EH (cell line): ENCODE measurements around the gene PLCB4.
A peak's percentile ranks its signal among the peaks of the same experiment; 100 is the strongest.

ENCODE experiments used
- DNase-seq: peaks from one replicate; pipeline ENCODE4 v3.0.0-alpha.2; 2015; ENCODE audit warnings: low read depth

Gene PLCB4

GRCh38 chr20:9453201-9453600 is 384.3 kb downstream of the PLCB4 start:
- no peak for DNase-seq

- DNase-seq, result no peak
Measured at GRCh38 chr20:9454791-9455190, 385.9 kb downstream of the PLCB4 start.

- no peak for DNase-seq
Measured at GRCh38 chr20:9457136-9457535, 388.2 kb downstream of the PLCB4 start.

GRCh38 chr20:9458138-9458796 is 389.4 kb downstream of the PLCB4 start:
- peak; percentile 54 for DNase-seq

DNA sequence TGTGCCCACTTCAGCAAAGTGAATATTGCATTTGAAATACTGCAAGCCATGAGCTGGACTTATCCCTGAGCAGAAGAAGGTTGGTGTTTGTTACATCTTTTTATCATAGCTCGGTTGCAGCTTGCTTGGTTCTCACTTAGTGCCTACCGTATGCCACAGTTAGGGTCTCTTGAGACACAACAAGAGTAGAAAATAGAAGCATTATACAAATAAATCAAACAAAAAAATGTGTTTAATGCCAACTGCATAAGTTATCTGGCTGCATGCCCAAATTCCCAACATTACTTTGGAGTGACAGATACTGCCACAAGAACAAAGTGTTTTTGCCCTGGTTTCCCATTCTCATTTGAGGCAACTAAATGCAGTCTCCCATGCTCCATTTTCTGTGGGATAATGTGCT is 391.6 kb downstream of the PLCB4 start:
- DNase-seq, result peak; percentile 74

DNA sequence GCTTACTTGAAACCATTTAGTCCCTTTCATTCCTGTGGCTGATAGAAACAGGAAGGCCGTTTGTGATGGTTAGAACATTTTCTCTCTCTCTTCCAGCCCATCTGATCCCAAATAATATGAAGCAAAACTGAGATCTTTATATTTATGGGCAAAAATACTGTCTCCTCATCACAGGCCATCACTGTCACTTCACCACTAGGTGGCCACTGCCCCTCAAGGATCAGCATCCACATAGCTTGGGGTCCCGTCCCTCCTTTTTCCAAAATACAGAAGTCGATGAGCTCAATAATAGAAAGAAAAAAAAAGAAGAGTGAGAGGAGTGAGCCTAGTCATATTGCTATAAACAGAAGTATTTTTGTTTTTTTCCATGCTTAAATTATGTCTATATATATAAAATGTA is 399.1 kb downstream of the PLCB4 start:
- no peak for DNase-seq

GRCh38 chr20:9474835-9475415 is 406.0 kb downstream of the PLCB4 start:
- DNase-seq, result peak; percentile 45

GRCh38 chr20:9475456-9475855 is 406.6 kb downstream of the PLCB4 start:
- no peak for DNase-seq

- no peak for DNase-seq
Measured at GRCh38 chr20:9476174-9476573, 407.3 kb downstream of the PLCB4 start.

DNA sequence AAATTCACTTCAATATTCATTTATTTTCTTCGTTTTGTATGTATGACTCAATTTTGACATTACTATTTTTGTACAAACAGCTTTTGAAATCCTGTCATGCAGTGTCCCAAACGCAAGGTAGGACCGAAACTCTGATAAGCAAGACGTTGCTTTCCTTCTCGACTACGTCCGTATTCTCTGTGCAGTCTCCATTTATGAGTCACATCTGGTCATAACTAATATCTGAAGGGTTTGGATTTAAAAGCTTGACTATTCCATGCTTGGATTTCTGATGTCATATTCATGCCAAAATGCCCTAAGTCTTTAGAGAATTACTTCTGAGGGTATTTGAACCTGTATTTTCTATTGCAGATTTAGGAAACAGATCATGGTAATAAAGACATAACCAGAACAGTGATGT is 407.8 kb downstream of the PLCB4 start:
- DNase-seq, result no peak

DNA sequence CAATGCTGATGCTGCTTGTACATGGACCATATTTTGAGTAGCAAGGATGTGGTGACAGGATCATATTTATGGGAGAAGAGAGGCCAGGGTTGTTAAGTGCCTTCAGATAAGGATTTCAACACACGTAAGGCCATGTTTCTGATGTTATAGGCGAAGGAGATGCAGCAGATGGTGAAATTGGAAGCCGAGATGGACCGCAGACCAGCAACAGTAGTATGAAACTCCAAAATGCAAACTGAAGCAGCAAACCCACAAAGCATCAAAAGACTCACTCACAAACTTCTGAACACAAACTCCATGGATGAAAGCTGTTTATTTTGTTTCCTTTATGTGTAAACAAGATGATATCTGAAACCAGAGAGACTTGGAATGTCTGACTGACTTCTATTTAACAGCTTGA is 409.9 kb downstream of the PLCB4 start:
- no peak for DNase-seq

DNA sequence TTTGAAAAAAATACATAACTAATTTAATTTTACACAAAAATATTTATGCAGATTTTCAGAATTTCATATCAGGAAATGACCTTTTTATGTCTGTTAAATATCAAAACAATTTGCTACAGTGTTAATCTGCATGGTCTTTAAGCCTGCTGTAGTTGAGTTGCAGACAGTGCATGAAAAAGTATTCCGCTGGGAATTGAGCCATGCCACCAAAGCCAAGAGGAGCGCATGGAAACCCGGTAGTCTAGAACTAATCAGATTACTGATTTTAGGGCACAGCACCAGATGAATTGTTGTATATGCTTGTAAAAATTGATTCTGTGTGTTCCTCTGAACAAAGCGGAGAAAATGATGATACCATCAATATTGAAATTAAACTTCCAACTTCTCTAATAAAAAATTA is 411.2 kb downstream of the PLCB4 start:
- no peak for DNase-seq

DNA sequence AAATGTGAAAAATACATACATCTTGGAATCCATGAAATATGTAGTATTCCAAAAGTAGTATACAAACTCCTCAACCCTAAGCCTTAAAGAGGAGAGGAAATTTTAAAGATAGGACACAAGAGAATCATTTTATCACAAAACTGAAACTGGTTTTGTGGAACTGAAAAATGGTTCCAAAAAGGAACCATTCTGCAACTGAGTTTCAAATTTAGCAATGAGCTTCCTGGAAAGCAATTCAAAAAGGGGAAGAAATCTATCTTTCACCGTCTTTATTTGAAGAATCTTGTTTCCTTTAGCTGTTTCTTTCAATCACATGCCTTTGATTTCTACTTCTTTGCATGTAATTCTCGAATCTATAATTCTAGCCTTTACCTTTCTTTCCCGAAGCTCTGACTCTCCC is 413.3 kb downstream of the PLCB4 start:
- DNase-seq, result no peak

DNA sequence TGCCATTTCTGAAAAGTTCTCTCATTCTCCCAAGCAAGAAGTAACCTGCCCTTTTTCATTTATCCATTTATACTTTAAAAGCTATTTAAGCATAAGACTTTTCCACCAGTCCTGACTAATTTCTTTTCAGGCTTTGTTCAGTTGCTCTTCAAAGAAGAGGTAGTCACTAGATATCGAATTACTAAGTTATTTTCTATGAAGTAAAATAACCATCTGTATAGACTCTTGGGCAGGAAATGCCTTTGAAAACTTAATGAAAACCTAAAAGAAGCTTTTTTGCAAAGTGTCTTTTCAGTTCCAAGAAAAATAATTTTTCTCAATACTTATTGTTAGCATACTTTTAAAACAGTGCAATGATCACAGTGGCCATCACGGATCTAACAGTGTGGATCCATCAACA is 414.2 kb downstream of the PLCB4 start:
- no peak for DNase-seq

DNA sequence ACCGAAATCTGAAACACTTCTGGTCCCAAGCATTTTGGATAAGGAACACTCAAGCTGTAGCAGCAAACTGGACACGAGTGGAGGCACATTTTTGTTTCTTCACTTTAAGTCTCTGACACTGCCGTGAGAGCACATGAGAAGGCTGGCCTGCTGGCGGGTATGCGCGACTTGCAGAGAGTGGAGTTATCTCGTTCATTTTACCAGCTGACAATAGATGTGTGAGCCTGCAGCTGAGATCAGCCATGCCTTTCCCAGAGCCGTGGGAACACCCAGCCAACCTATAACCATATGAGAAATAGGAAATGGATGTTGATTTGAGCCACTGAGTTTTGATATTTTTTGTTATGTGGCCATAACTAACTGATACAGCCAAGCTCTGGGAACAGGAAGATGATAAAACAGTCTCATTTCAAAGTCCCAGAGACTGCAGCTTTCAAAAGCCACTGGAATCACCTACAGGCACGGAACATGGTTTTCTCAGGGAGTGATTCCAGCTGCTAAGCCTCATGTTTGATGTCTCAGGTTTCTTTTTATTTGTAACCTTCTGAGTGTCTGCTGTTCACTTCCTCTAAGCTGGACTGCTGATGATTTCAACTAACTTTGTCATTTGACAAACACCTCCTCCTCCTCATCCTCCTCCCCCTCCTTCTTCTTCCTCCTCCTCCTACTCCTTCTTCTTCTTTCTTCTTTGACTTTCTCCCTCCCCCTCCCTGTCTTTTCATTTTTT is 416.9 kb downstream of the PLCB4 start:
- no peak for DNase-seq

DNA sequence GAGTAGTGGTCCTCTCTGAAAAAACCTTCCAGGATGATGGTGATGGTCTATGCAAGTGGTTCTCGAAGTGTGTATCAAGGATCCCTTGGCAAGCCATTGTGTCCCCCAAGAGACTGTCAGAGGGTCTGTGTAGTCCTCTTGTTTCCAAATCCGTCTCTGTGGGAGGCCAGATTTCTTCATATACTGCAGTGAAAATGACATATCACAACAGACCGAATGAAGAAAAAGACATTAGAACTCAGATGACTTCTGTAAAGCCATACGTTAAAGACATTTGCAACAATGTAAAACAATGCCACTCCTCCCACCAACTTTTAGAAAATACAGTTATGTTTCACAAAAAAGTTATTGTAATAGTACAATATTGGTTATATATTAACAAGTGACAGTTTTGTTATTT is 418.3 kb downstream of the PLCB4 start:
- DNase-seq, result no peak

DNA sequence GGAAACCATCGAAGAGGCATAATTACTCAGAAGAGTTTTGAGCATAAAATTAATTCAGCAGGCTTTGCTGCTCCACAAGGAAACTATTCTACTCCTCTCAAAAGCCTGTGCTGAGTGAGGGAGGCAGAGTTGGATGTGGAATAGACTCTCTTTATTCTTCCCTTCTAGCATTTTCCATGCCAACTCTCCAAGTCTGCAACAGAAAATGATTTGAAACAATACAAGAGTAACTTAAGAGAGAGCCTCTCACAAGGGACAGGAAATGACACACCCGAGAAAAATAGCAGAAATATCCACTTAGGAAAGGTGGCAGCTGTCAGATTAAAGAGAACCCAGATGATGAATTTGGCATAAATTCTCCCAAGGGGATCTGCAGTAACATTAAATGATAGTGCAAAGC is 419.2 kb downstream of the PLCB4 start:
- no peak for DNase-seq

GRCh38 chr20:9490161-9490560 is 421.3 kb downstream of the PLCB4 start:
- DNase-seq, result peak; percentile 48

- no peak for DNase-seq
Measured at GRCh38 chr20:9490631-9491030, 421.7 kb downstream of the PLCB4 start.

DNA sequence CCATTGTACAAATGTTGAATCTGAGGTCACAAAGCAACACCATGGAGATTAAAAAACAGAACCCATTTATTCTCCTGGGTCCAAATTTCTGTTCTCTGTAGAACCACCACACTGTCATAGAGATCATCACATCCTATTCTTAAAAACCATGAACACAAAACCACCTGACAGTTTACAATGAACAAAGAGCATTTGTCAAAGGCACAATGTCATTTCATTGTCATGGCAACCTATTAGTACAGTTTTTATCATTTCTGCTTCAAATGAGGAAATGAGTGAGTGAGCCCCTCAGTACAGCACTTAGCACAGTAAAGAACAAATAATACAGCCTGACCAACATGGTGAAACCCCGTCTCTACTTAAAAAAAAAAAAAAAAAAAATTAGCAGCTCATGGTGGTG is 422.4 kb downstream of the PLCB4 start:
- no peak for DNase-seq

DNA sequence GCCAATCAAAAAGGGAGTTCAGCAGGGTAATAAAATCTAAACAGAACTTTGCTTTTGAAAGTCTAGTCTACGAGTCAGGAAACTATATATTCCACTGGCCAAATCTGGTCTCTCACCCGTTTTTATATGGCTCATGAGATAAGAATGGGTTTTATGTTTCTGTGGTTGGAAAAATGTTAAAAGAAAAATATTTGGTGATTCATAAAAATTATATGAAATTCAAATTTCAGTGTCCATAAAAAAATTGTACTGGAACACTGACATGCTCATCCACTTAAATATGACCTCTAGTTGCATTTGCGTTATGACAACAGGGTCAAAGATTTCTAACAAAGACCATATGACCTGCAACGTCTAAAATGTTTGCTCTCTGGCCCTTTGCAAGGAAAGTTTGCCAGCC is 423.2 kb downstream of the PLCB4 start:
- peak; percentile 28 for DNase-seq

- DNase-seq, result no peak
Measured at GRCh38 chr20:9493803-9494202, 424.9 kb downstream of the PLCB4 start.

DNA sequence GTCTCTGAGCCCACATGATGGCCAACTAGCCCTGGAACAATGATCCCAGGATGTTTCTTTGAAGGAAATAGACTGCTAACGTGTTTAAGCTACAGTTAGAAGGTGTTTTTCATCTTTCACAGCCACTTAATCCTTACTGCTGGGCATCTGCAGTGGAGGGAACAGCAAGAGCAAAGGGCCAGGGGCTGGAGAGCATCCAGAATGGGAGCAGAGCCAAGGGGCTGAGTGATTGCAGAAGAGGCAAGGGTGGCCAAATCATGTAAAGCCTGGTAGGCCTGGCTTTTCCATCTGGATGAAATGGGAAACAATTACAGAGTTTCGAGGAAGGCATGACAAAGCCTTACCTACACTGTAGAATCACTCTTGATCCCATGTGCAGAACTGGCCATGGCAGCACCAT is 426.8 kb downstream of the PLCB4 start:
- DNase-seq, result no peak

DNA sequence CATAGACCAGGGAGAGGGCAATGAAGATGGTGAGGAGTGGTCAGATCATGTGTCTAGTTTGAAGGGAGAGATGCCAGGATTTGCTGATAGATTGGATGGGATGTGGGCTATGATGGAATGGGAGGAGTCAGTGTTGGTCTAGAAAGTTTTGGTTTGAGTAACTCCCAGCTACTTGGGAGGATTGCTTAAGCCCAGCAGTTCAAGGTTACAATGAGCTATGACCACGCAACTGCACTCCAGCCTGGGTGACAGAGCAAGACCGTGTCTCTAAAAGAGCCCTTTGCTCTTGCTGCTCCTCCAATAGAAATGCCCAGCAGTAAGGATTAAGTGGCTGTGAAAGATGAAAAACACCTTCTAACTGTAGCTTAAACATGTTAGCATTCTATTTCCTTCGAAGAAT is 427.3 kb downstream of the PLCB4 start:
- DNase-seq, result no peak
